Breast epithelium (tissue), 4 donors: ENCODE data around the gene RCSD1. TPM values are rescaled to one million over a fixed set of nuclear protein-coding genes. Genes with fewer than 3 reads are reported as not detected.
A peak's percentile ranks its signal among the peaks of the same experiment; 100 is the strongest.

Experiments
- DNase-seq, 2 donors: peaks; one replicate each; pipeline ENCODE4 v3.0.0-alpha.2; 2019; ENCODE audit warnings: low spot score in 2 of 2
- H3K27ac ChIP-seq, 2 donors: fragments of 200-600 bp; sonication (generic) in 1 of 2; one replicate each; pipeline ENCODE4 v1.5.1; 2016 to 2019; ENCODE audit warnings: mild to moderate bottlenecking in 1 of 2
- H3K27me3 ChIP-seq, 2 donors: fragments of 200-600 bp; sonication (generic) in 1 of 2; one replicate each; pipeline versions ENCODE4 v1.5.1 to v1.6.0; 2017 to 2019; ENCODE audit warnings: control low read depth in 1 of 2, mild to moderate bottlenecking in 1 of 2
- H3K36me3 ChIP-seq: fragments of 200-600 bp; one replicate; pipeline ENCODE4 v1.5.1; 2019
- H3K4me1 ChIP-seq, 2 donors: fragments of 200-600 bp; sonication (generic); one replicate each; pipeline ENCODE4 v1.5.1; 2016 to 2019; ENCODE audit warnings: control low read depth in 1 of 2
- H3K4me3 ChIP-seq, 3 donors: fragments of 200-600 bp; sonication (generic); 1 replicate in 2 of 3; 2 replicates in 1 of 3; pipeline ENCODE4 v1.5.1; 2016 to 2019; ENCODE audit warnings: mild to moderate bottlenecking in 3 of 3, moderate library complexity in 2 of 3
- H3K9me3 ChIP-seq, 2 donors: fragments of 200-600 bp; sonication (generic) in 1 of 2; one replicate each; pipeline ENCODE4 v1.5.1; 2016 to 2019; ENCODE audit warnings: control low read depth in 1 of 2
- CTCF ChIP-seq, 3 donors: fragments of 450-650 bp; IDR thresholded peaks; one replicate each; pipeline ENCODE4 v1.5.1; 2016 to 2017; ENCODE audit warnings: antibody characterized with exemption in 3 of 3, mild to moderate bottlenecking in 3 of 3, moderate library complexity in 3 of 3
- POLR2A ChIP-seq: fragments of 450-650 bp; IDR thresholded peaks from one replicate; pipeline ENCODE4 v1.6.1; 2016; ENCODE audit warnings: antibody characterized with exemption, mild to moderate bottlenecking, moderate library complexity
- POLR2AphosphoS5 ChIP-seq, 3 donors: sonication (generic); formaldehyde crosslinking; IDR thresholded peaks; one replicate each; pipeline ENCODE4 v1.6.1; 2017; ENCODE audit warnings: antibody characterized with exemption in 3 of 3
- intact Hi-C: fragments of 100-400 bp; cut with DNase I; formaldehyde crosslinking; loops from one replicate; pipeline ENCODE4 v1.15.1; 2023; ENCODE audit warnings: low total_unique reads
- total RNA-seq, 3 donors: library from RNA; depleted of rRNA; stranded (reverse); fragments of >200 nt; gene quantifications; one replicate each; pipeline ENCODE4 v1.1.0, GENCODE V29; 2016

The RCSD1 gene
- total RNA-seq, 3 donors from 2014 or later, result 11.5 to 29.0 (median 12.0) TPM

GRCh38 chr1:167676916-167677848 is 47.1 kb downstream of the RCSD1 start:
- Histone ChIP-seq H3K27ac (no peak overlapping the region), H3K9me3 (no peaks in the 10 kb centered on the region), H3K27me3 (no peaks in the 10 kb centered on the region), H3K4me3 (no peak overlapping the region), H3K36me3 (no peaks in the 10 kb centered on the region), H3K4me1 (no peaks in the 10 kb centered on the region)
- intact Hi-C loops, result no loop called here
- DNase-seq, result no peak
- TF ChIP-seq POLR2AphosphoS5 (IDR thresholded peaks at IDR 0.05), result no peak

GRCh38 chr1:167678422-167678821 is 48.4 kb downstream of the RCSD1 start:
- H3K4me3 ChIP-seq, result no peak overlapping the region
- no peaks in the 10 kb centered on the region for H3K36me3 ChIP-seq
- no peak for TF ChIP-seq CTCF (IDR thresholded peaks at IDR 0.05)
- TF ChIP-seq POLR2A, result no peak
- no peaks in the 10 kb centered on the region for H3K27me3 ChIP-seq
- DNase-seq, result no peak
- H3K27ac ChIP-seq, result peak overlapping the region in 1 of 2 donors; percentile 74
- no peaks in the 10 kb centered on the region for H3K9me3 ChIP-seq
- no peaks in the 10 kb centered on the region for H3K4me1 ChIP-seq
- intact Hi-C loops, result no loop called here

- H3K27ac ChIP-seq, result peak overlapping the region; percentile 50 to 74
- H3K36me3 ChIP-seq, result no peaks in the 10 kb centered on the region
- DNase-seq, result no peak
- TF ChIP-seq CTCF (IDR thresholded peaks at IDR 0.05) (no peak), POLR2AphosphoS5 (IDR thresholded peaks at IDR 0.05) (no peak), POLR2A (no peak)
- H3K9me3 ChIP-seq, result no peaks in the 10 kb centered on the region
- no peaks in the 10 kb centered on the region for H3K27me3 ChIP-seq
- intact Hi-C loops, result no loop called here
- no peak overlapping the region for H3K4me3 ChIP-seq
- no peaks in the 10 kb centered on the region for H3K4me1 ChIP-seq
Measured at GRCh38 chr1:167678838-167679237, 48.8 kb downstream of the RCSD1 start.

- DNase-seq, result peak in 1 of 2 donors; percentile 62
- TF ChIP-seq POLR2A, result no peak
- peak in 1 of 3 donors; percentile 24 for TF ChIP-seq POLR2AphosphoS5 (IDR thresholded peaks at IDR 0.05)
- TF ChIP-seq CTCF (IDR thresholded peaks at IDR 0.05), result no peak
- H3K27me3 ChIP-seq, result no peaks in the 10 kb centered on the region
- intact Hi-C loops, result no loop called here
- H3K36me3 ChIP-seq, result no peaks in the 10 kb centered on the region
- H3K27ac ChIP-seq, result peak overlapping the region; percentile 50 to 74
- H3K4me3 ChIP-seq, result no peak overlapping the region
- no peaks in the 10 kb centered on the region for H3K4me1 ChIP-seq
- H3K9me3 ChIP-seq, result no peaks in the 10 kb centered on the region
Measured at GRCh38 chr1:167679714-167680113, 49.7 kb downstream of the RCSD1 start.

- no peak for DNase-seq
- Histone ChIP-seq H3K4me1 (no peaks in the 10 kb centered on the region), H3K27me3 (no peaks in the 10 kb centered on the region), H3K36me3 (no peaks in the 10 kb centered on the region), H3K4me3 (no peak overlapping the region), H3K9me3 (no peaks in the 10 kb centered on the region), H3K27ac (peak overlapping the region; percentile 50 to 74)
- intact Hi-C loops, result no loop called here
- TF ChIP-seq POLR2A (no peak), POLR2AphosphoS5 (IDR thresholded peaks at IDR 0.05) (no peak), CTCF (IDR thresholded peaks at IDR 0.05) (no peak)
Measured at GRCh38 chr1:167681024-167681423, 51.0 kb downstream of the RCSD1 start.
